ENCODE measurements around the gene PCDHGA6. TPM values are rescaled to one million over a fixed set of nuclear protein-coding genes. Genes with fewer than 3 reads are reported as not detected.

The PCDHGA6 gene
- total RNA-seq, 2 experiments from 2014 or later, result 0.16 to 0.20 TPM

DNA sequence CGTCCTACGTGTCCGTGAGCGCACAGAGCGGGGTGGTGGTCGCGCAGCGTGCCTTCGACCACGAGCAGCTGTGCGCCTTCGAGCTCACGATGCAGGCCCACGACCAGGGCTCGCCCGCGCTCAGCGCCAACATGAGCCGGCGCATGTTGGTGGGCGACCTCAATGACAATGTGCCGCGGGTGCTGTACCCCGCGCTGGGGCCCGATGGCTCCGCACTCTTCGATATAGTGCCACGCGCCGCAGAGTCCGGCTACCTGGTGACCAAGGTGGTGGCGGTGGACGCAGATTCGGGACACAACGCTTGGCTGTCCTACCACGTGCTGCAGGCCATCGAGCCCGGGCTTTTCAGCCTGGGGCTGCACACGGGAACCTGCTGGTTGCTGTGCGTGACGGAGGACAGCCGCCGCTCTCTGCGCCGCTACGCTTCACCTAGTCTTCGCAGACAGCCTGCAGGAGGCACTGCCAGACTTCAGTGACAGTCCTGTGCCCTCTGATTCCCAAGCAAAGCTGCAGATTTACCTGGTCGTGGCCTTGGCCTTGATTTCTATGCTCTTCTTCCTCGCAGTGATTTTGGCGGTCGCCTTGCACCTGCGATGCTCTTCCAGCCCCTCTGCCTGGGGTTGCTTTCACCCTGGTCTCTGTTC lies 54.2 kb downstream of the PCDHGA6 start:
- CTCF ChIA-PET, result no interaction called here
- no peak for DNase-seq
- H3K27me3 Mint-ChIP-seq, result peaks cover 60% of the 10 kb centered on the region
- H3K27ac Mint-ChIP-seq, result no peak overlapping the region
- ATAC-seq, result no peak
- H3K9me3 Mint-ChIP-seq (ENCODE audit: low read depth), result peaks cover 14% of the 10 kb centered on the region
- no peak overlapping the region for H3K4me3 Mint-ChIP-seq
- peaks cover 5% of the 10 kb centered on the region for H3K4me1 Mint-ChIP-seq
- H3K36me3 Mint-ChIP-seq, result peaks cover 4% of the 10 kb centered on the region

Other genes starting within 250 kb of the PCDHGA6 start
- not detected for gene PCDHB5, start 238.7 kb upstream of the PCDHGA6 start, total RNA-seq
- gene PCDHB6, start 223.8 kb upstream of the PCDHGA6 start, total RNA-seq, result not detected
- gene PCDHB7, start 201.2 kb upstream of the PCDHGA6 start, total RNA-seq, result not detected
- gene PCDHB8, start 196.1 kb upstream of the PCDHGA6 start, total RNA-seq, result not detected
- gene PCDHB16, start 191.5 kb upstream of the PCDHGA6 start, total RNA-seq, result not detected
- gene PCDHB9, start 186.7 kb upstream of the PCDHGA6 start, total RNA-seq, result not detected
- gene PCDHB10, start 181.5 kb upstream of the PCDHGA6 start, total RNA-seq, result not detected
- not detected for gene PCDHB11, start 174.3 kb upstream of the PCDHGA6 start, total RNA-seq
- not detected for gene PCDHB12, start 165.2 kb upstream of the PCDHGA6 start, total RNA-seq
- gene PCDHB13, start 160.0 kb upstream of the PCDHGA6 start, total RNA-seq, result not detected
- not detected for gene PCDHB14, start 150.5 kb upstream of the PCDHGA6 start, total RNA-seq
- not detected for gene PCDHB15, start 128.5 kb upstream of the PCDHGA6 start, total RNA-seq
- 1 to 10 TPM in 1 of 2 experiments, under 1 TPM in 1; 0.56 to 1.1 TPM for gene SLC25A2, start 69.8 kb upstream of the PCDHGA6 start, total RNA-seq
- gene TAF7, start 53.1 kb upstream of the PCDHGA6 start, total RNA-seq, result 10 to 100 TPM; 57.3 to 64.6 TPM
- not detected for gene PCDHGA1, start 43.4 kb upstream of the PCDHGA6 start, total RNA-seq
- not detected for gene PCDHGA2, start 35.1 kb upstream of the PCDHGA6 start, total RNA-seq
- under 1 TPM in 1 of 2 experiments, not detected in 1; 0.15 TPM for gene PCDHGA3, start 30.1 kb upstream of the PCDHGA6 start, total RNA-seq
- not detected for gene PCDHGB1, start 23.8 kb upstream of the PCDHGA6 start, total RNA-seq
- under 1 TPM in 1 of 2 experiments, not detected in 1; 0.20 TPM for gene PCDHGA4, start 18.9 kb upstream of the PCDHGA6 start, total RNA-seq
- under 1 TPM; 0.12 to 0.67 TPM for gene PCDHGB2, start 13.9 kb upstream of the PCDHGA6 start, total RNA-seq
- gene PCDHGA5, start 9.7 kb upstream of the PCDHGA6 start, total RNA-seq, result under 1 TPM; 0.09 to 0.12 TPM
- gene PCDHGB3, start 3.6 kb upstream of the PCDHGA6 start, total RNA-seq, result under 1 TPM; 0.09 to 0.41 TPM
- gene PCDHGA7, start 8.9 kb downstream of the PCDHGA6 start, total RNA-seq, result under 1 TPM in 1 of 2 experiments, not detected in 1; 0.07 TPM
- under 1 TPM; 0.07 to 0.09 TPM for gene PCDHGB4, start 13.8 kb downstream of the PCDHGA6 start, total RNA-seq
- not detected for gene PCDHGA8, start 18.7 kb downstream of the PCDHGA6 start, total RNA-seq
- not detected for gene PCDHGB5, start 24.1 kb downstream of the PCDHGA6 start, total RNA-seq
- not detected for gene PCDHGA9, start 28.9 kb downstream of the PCDHGA6 start, total RNA-seq
- not detected for gene PCDHGB6, start 34.1 kb downstream of the PCDHGA6 start, total RNA-seq
- gene PCDHGA10, start 39.1 kb downstream of the PCDHGA6 start, total RNA-seq, result not detected
- not detected for gene PCDHGB7, start 43.8 kb downstream of the PCDHGA6 start, total RNA-seq
- gene PCDHGA11, start 47.2 kb downstream of the PCDHGA6 start, total RNA-seq, result not detected
- gene PCDHGA12, start 56.6 kb downstream of the PCDHGA6 start, total RNA-seq, result under 1 TPM in 1 of 2 experiments, not detected in 1; 0.07 TPM
- not detected for gene PCDHGC3, start 102.1 kb downstream of the PCDHGA6 start, total RNA-seq
- gene PCDHGC4, start 111.1 kb downstream of the PCDHGA6 start, total RNA-seq, result not detected
- gene PCDHGC5, start 115.2 kb downstream of the PCDHGA6 start, total RNA-seq, result not detected
- gene DIAPH1, start 245.1 kb downstream of the PCDHGA6 start, total RNA-seq, result 100 to 1,000 TPM; 284 to 295 TPM